ENCODE measurements around the gene TAF10. TPM values are rescaled to one million over a fixed set of nuclear protein-coding genes. Genes with fewer than 3 reads are reported as not detected.

TAF10 gene
- total and polyA plus RNA-seq, 2 of the 13 experiments (the other 11 are each of a cell fraction or from before 2014, with no cell fraction given): 71.3 to 134 TPM

- TF ChIP-seq BCLAF1 (IDR thresholded peaks at IDR 0.05) (no peak), SIN3A (IDR thresholded peaks at IDR 0.05; ENCODE audit: borderline replicate concordance, low read depth, low read length) (peak; percentile 98), ZNF296 (CRISPR knock-in tag; conservative IDR thresholded peaks at IDR 0.05) (no peak; the same call in 1 of the 2 replicates), NR1H2 (CRISPR knock-in tag; IDR thresholded peaks at IDR 0.05; ENCODE audit: borderline replicate concordance, low read depth) (0 out of 2 replicates have a peak, but pooled peaks have one; percentile 50), PCBP1 (IDR thresholded peaks at IDR 0.05; ENCODE audit: borderline replicate concordance, low read depth, low read length) (peak; percentile 93; the same call in 1 of the 2 replicates), IRF2 (CRISPR knock-in tag; IDR thresholded peaks at IDR 0.05) (peak; percentile 76; the same call in 1 of the 2 replicates), AGO1 (IDR thresholded peaks at IDR 0.05; ENCODE audit: low read depth, low read length, poor library complexity, severe bottlenecking) (no peak), BORCS8-MEF2B (CRISPR knock-in tag; IDR thresholded peaks at IDR 0.05) (peak; percentile 79; the same call in 1 of the 2 replicates), ZNF629 (CRISPR knock-in tag; conservative IDR thresholded peaks at IDR 0.05) (no peak), ZBTB26 (CRISPR knock-in tag; IDR thresholded peaks at IDR 0.05; ENCODE audit: borderline replicate concordance) (peak; percentile 33; the same call in 1 of the 2 replicates), ZZZ3 (CRISPR knock-in tag; IDR thresholded peaks at IDR 0.05; ENCODE audit: borderline replicate concordance) (peak; percentile 94; the same call in 1 of the 2 replicates), BHLHE40 (IDR thresholded peaks at IDR 0.05; ENCODE audit: low read length) (no peak), TFDP1 (CRISPR knock-in tag; IDR thresholded peaks at IDR 0.05; ENCODE audit: borderline replicate concordance) (peak; percentile 88; the same call in 1 of the 2 replicates), MYPOP (CRISPR knock-in tag; IDR thresholded peaks at IDR 0.05) (peak; percentile 77), RFXANK (CRISPR knock-in tag; IDR thresholded peaks at IDR 0.05) (peak; percentile 93), MTERF4 (CRISPR knock-in tag; IDR thresholded peaks at IDR 0.05) (peak; percentile 76), TCF12 (IDR thresholded peaks at IDR 0.05) (no peak), TCF12 (CRISPR knock-in tag; IDR thresholded peaks at IDR 0.05) (no peak)
These were observed 8.5 kb downstream of the TAF10 start, which contains the start of the genes ILK and RRP8 (continued) for GRCh38 chr11:6603287-6604080.

Measured in HepG2 (cell line).